K562 (cell line): ENCODE data around the gene HEMK1.

Experiments
- ETV6 ChIP-seq, 3 experiments: fragments of 150-350 bp in 1 of 3; sonication (generic) in 1 of 3; formaldehyde crosslinking in 1 of 3; IDR thresholded peaks; 2 replicates each; pipeline versions ENCODE4 v1.6.1 to v1.8.0; 2014 to 2022; ENCODE audit warnings: borderline replicate concordance in 2 of 3, low read depth in 2 of 3, antibody characterized with exemption in 1 of 3, low read length in 1 of 3, mild to moderate bottlenecking in 1 of 3, missing genetic modification reagents in 1 of 3
- HNRNPLL ChIP-seq: fragments of 200-400 bp; formaldehyde crosslinking; IDR thresholded peaks from 2 replicates; pipeline ENCODE4 v1.6.1; 2017; ENCODE audit warnings: low read length, low read depth, mild to moderate bottlenecking; ENCODE audit not compliant: poor library complexity, severe bottlenecking
- SMC3 ChIP-seq: conservative IDR thresholded peaks from 2 replicates; pipeline ENCODE4 v1.6.1; 2011; ENCODE audit warnings: low read depth, low read length, improper control_type of control experiment; ENCODE audit not compliant: insufficient read depth
- TAF1 ChIP-seq: IDR thresholded peaks from 2 replicates; pipeline ENCODE4 v1.6.1; 2011; ENCODE audit warnings: mild to moderate bottlenecking, low read length, moderate library complexity; ENCODE audit not compliant: insufficient read depth, control insufficient read depth, severe bottlenecking; ENCODE audit errors: extremely low read depth
- TARDBP ChIP-seq: fragments of 450-650 bp; IDR thresholded peaks from 2 replicates; pipeline ENCODE4 v1.6.1; 2016
- ZNF79 ChIP-seq: fragments of 250-450 bp; sonication (Bioruptor Pico); IDR thresholded peaks from 2 replicates; pipeline ENCODE4 v1.4.0; 2020; ENCODE audit warnings: low read depth, mild to moderate bottlenecking, moderate library complexity
- TF ChIP-seq, protein P1 (sequence below), 3 experiments: IDR thresholded peaks in 2 of 3; conservative IDR thresholded peaks in 1 of 3; 2 replicates each; pipeline ENCODE4 v1.5.1; 2011 to 2012; ENCODE audit warnings: low read length in 3 of 3, mild to moderate bottlenecking in 3 of 3, control low read depth in 2 of 3, improper control_type of control experiment in 1 of 3, inconsistent platforms in 1 of 3, low read depth in 1 of 3, mixed read lengths in 1 of 3, moderate library complexity in 1 of 3; ENCODE audit not compliant: insufficient read depth in 2 of 3
- TF ChIP-seq, protein P2 (sequence below): fragments of 450-650 bp; formaldehyde crosslinking; IDR thresholded peaks from 2 replicates; pipeline ENCODE4 v1.4.0; 2022; ENCODE audit warnings: missing genetic modification characterization
- TF ChIP-seq, protein P3 (sequence below): sonication (generic); formaldehyde crosslinking; IDR thresholded peaks from 2 replicates; pipeline ENCODE4 v1.8.0; 2022; ENCODE audit warnings: missing genetic modification reagents, mild to moderate bottlenecking, moderate library complexity, borderline replicate concordance
- TF ChIP-seq, protein P4 (sequence below): sonication (generic); formaldehyde crosslinking; IDR thresholded peaks from 2 replicates; pipeline ENCODE4 v1.8.0; 2023; ENCODE audit warnings: mild to moderate bottlenecking, missing genetic modification reagents
- TF ChIP-seq, protein P5 (sequence below): sonication (generic); formaldehyde crosslinking; IDR thresholded peaks from 2 replicates; pipeline ENCODE4 v1.8.0; 2022; ENCODE audit warnings: missing genetic modification reagents, mild to moderate bottlenecking, borderline replicate concordance
- TF ChIP-seq, protein P6 (sequence below): fragments of 250-450 bp; sonication (Bioruptor Pico); IDR thresholded peaks from 2 replicates; pipeline ENCODE4 v1.8.0; 2021; ENCODE audit warnings: moderate library complexity, mild to moderate bottlenecking, inconsistent platforms

DNA sequence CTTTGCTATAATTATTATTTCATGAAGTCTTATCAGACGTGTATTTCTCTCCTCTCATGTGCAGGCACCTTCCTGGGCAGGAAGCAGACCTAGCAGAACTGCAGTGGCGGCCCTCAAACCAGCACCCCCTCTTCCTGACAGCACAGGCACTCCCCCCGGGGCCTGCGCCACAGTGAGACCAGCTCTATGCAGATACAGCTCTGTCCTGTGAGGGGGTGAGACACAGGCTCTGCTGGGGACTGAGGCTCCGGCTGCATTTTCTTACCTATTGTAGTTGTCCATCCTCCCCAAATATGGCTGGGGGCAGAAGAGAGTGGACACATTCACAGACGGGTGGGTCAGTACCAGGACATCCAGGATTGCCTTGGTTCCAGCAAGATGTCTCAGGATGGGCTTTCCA, 37.3 kb downstream of the HEMK1 start:
- TF ChIP-seq SMC3 = no peak
- TF ChIP-seq, protein P1, sequence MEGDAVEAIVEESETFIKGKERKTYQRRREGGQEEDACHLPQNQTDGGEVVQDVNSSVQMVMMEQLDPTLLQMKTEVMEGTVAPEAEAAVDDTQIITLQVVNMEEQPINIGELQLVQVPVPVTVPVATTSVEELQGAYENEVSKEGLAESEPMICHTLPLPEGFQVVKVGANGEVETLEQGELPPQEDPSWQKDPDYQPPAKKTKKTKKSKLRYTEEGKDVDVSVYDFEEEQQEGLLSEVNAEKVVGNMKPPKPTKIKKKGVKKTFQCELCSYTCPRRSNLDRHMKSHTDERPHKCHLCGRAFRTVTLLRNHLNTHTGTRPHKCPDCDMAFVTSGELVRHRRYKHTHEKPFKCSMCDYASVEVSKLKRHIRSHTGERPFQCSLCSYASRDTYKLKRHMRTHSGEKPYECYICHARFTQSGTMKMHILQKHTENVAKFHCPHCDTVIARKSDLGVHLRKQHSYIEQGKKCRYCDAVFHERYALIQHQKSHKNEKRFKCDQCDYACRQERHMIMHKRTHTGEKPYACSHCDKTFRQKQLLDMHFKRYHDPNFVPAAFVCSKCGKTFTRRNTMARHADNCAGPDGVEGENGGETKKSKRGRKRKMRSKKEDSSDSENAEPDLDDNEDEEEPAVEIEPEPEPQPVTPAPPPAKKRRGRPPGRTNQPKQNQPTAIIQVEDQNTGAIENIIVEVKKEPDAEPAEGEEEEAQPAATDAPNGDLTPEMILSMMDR (IDR thresholded peaks at IDR 0.05 in 2 of 3, conservative IDR thresholded peaks at IDR 0.05 in 1 of 3; ENCODE audit: insufficient read depth in 2 of 3, low read depth in 1 of 3, low read length in 3 of 3) = no peak
- TF ChIP-seq, protein P2, sequence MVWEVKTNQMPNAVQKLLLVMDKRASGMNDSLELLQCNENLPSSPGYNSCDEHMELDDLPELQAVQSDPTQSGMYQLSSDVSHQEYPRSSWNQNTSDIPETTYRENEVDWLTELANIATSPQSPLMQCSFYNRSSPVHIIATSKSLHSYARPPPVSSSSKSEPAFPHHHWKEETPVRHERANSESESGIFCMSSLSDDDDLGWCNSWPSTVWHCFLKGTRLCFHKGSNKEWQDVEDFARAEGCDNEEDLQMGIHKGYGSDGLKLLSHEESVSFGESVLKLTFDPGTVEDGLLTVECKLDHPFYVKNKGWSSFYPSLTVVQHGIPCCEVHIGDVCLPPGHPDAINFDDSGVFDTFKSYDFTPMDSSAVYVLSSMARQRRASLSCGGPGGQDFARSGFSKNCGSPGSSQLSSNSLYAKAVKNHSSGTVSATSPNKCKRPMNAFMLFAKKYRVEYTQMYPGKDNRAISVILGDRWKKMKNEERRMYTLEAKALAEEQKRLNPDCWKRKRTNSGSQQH (CRISPR knock-in tag) = no peak
- TF ChIP-seq ETV6 (IDR thresholded peaks at IDR 0.05; ENCODE audit: borderline replicate concordance in 1 of 2, low read depth in 2 of 2, low read length in 1 of 2) = no peak
- TF ChIP-seq ETV6 (CRISPR knock-in tag; IDR thresholded peaks at IDR 0.05; ENCODE audit: borderline replicate concordance) = no peak
- TF ChIP-seq, protein P3, sequence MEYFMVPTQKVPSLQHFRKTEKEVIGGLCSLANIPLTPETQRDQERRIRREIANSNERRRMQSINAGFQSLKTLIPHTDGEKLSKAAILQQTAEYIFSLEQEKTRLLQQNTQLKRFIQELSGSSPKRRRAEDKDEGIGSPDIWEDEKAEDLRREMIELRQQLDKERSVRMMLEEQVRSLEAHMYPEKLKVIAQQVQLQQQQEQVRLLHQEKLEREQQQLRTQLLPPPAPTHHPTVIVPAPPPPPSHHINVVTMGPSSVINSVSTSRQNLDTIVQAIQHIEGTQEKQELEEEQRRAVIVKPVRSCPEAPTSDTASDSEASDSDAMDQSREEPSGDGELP (CRISPR knock-in tag) = no peak
- TF ChIP-seq TARDBP = no peak
- TF ChIP-seq ZNF79 (CRISPR knock-in tag) = no peak
- TF ChIP-seq, protein P4, sequence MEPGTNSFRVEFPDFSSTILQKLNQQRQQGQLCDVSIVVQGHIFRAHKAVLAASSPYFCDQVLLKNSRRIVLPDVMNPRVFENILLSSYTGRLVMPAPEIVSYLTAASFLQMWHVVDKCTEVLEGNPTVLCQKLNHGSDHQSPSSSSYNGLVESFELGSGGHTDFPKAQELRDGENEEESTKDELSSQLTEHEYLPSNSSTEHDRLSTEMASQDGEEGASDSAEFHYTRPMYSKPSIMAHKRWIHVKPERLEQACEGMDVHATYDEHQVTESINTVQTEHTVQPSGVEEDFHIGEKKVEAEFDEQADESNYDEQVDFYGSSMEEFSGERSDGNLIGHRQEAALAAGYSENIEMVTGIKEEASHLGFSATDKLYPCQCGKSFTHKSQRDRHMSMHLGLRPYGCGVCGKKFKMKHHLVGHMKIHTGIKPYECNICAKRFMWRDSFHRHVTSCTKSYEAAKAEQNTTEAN = no peak
- TF ChIP-seq, protein P5, sequence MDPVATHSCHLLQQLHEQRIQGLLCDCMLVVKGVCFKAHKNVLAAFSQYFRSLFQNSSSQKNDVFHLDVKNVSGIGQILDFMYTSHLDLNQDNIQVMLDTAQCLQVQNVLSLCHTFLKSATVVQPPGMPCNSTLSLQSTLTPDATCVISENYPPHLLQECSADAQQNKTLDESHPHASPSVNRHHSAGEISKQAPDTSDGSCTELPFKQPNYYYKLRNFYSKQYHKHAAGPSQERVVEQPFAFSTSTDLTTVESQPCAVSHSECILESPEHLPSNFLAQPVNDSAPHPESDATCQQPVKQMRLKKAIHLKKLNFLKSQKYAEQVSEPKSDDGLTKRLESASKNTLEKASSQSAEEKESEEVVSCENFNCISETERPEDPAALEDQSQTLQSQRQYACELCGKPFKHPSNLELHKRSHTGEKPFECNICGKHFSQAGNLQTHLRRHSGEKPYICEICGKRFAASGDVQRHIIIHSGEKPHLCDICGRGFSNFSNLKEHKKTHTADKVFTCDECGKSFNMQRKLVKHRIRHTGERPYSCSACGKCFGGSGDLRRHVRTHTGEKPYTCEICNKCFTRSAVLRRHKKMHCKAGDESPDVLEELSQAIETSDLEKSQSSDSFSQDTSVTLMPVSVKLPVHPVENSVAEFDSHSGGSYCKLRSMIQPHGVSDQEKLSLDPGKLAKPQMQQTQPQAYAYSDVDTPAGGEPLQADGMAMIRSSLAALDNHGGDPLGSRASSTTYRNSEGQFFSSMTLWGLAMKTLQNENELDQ (CRISPR knock-in tag) = no peak
- TF ChIP-seq HNRNPLL = no peak
- TF ChIP-seq TAF1 = no peak
- TF ChIP-seq, protein P6, sequence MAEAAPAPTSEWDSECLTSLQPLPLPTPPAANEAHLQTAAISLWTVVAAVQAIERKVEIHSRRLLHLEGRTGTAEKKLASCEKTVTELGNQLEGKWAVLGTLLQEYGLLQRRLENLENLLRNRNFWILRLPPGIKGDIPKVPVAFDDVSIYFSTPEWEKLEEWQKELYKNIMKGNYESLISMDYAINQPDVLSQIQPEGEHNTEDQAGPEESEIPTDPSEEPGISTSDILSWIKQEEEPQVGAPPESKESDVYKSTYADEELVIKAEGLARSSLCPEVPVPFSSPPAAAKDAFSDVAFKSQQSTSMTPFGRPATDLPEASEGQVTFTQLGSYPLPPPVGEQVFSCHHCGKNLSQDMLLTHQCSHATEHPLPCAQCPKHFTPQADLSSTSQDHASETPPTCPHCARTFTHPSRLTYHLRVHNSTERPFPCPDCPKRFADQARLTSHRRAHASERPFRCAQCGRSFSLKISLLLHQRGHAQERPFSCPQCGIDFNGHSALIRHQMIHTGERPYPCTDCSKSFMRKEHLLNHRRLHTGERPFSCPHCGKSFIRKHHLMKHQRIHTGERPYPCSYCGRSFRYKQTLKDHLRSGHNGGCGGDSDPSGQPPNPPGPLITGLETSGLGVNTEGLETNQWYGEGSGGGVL (CRISPR knock-in tag) = no peak
